ENCODE results near the gene PRELID3B.

Gene PRELID3B

DNA sequence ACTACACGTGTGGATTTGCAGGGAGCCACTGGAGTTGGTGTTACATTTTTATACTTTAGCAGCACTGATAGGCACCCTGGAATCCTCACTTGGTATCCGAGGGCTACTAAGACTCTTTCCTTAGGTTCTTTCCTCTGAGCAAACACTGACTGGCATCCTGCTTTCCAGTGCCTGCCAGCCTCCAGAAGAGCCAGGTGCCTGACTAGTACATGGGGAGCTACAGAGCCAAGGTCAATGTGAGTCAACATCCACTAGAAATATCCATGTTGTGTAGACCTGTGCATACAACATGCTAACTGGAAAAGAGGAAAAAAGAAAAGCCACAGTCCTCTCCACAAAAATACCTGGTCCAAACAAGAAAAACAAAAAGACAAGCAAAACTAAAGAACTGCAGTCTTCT lies 17.5 kb downstream of the PRELID3B start:
- peaks cover 2% of the 10 kb centered on the region for H3K79me2 ChIP-seq (ENCODE audit: control insufficient read depth, insufficient read depth, low read length)
- no peak overlapping the region for H3K27ac ChIP-seq (ENCODE audit: low read depth, low read length)
- peaks cover 7% of the 10 kb centered on the region for H3K79me1 ChIP-seq (ENCODE audit: low read length)
- WGBS (ENCODE audit: extremely low coverage, insufficient coverage, low lambda C conversion rate) = no CpG with 5 or more reads among the region's 2 CpGs
- H2BK120ac ChIP-seq (ENCODE audit: low read depth, low read length) = no peak overlapping the region
- no peak overlapping the region for H4K8ac ChIP-seq (ENCODE audit: low read depth, low read length)
- DNase-seq = no peak
- no peak overlapping the region for H3K9ac ChIP-seq (ENCODE audit: low read length)
- H2BK15ac ChIP-seq (replicated peaks; ENCODE audit: low read depth) = no peak overlapping the region
- H3K27me3 ChIP-seq (ENCODE audit: insufficient read depth, low read length, poor library complexity) = no peaks in the 10 kb centered on the region
- no peak overlapping the region for H3K4me3 ChIP-seq (ENCODE audit: low read length)
- H3K4ac ChIP-seq (ENCODE audit: low read depth, low read length) = no peak overlapping the region
- H4K5ac ChIP-seq (ENCODE audit: low read length) = no peak overlapping the region
- H3K4me2 ChIP-seq (ENCODE audit: low read length) = no peak overlapping the region
- H3K36me3 ChIP-seq (ENCODE audit: control insufficient read depth, insufficient read depth, low read length) = peaks cover 2% of the 10 kb centered on the region
- no peak overlapping the region for H3K18ac ChIP-seq (ENCODE audit: low read length)
- no peaks in the 10 kb centered on the region for H3K4me1 ChIP-seq (ENCODE audit: control insufficient read depth, low read depth, low read length)
- H3K56ac ChIP-seq (ENCODE audit: low read length) = no peak overlapping the region
- no peak overlapping the region for H3K23ac ChIP-seq (ENCODE audit: low read length)
- no peak overlapping the region for H2BK5ac ChIP-seq (ENCODE audit: low read length)
- H2AK5ac ChIP-seq (ENCODE audit: low read length) = no peak overlapping the region

DNA sequence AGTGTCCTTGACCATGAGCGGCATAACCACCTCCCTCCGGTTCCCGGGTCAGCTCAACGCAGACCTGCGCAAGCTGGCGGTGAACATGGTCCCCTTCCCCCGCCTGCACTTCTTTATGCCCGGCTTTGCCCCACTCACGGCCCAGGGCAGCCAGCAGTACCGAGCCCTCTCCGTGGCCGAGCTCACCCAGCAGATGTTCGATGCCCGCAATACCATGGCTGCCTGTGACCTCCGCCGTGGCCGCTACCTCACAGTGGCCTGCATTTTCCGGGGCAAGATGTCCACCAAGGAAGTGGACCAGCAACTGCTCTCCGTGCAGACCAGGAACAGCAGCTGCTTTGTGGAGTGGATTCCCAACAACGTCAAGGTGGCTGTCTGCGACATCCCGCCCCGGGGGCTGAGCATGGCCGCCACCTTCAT lies 18.5 kb downstream of the PRELID3B start:
- Histone ChIP-seq H2BK120ac (ENCODE audit: low read depth, low read length) (no peak overlapping the region), H3K4ac (ENCODE audit: low read depth, low read length) (no peak overlapping the region), H3K23ac (ENCODE audit: low read length) (no peak overlapping the region), H3K27me3 (ENCODE audit: insufficient read depth, low read length, poor library complexity) (no peaks in the 10 kb centered on the region), H3K56ac (ENCODE audit: low read length) (no peak overlapping the region), H2BK5ac (ENCODE audit: low read length) (no peak overlapping the region), H3K4me3 (ENCODE audit: low read length) (no peak overlapping the region), H3K36me3 (ENCODE audit: control insufficient read depth, insufficient read depth, low read length) (peaks cover 2% of the 10 kb centered on the region), H2AK5ac (ENCODE audit: low read length) (no peak overlapping the region), H4K5ac (ENCODE audit: low read length) (no peak overlapping the region), H3K4me2 (ENCODE audit: low read length) (no peak overlapping the region), H3K79me2 (ENCODE audit: control insufficient read depth, insufficient read depth, low read length) (peaks cover 2% of the 10 kb centered on the region), H3K18ac (ENCODE audit: low read length) (no peak overlapping the region), H4K8ac (ENCODE audit: low read depth, low read length) (no peak overlapping the region), H3K79me1 (ENCODE audit: low read length) (peaks cover 7% of the 10 kb centered on the region), H2BK15ac (replicated peaks; ENCODE audit: low read depth) (no peak overlapping the region), H3K9ac (ENCODE audit: low read length) (no peak overlapping the region), H3K4me1 (ENCODE audit: control insufficient read depth, low read depth, low read length) (no peaks in the 10 kb centered on the region), H3K27ac (ENCODE audit: low read depth, low read length) (no peak overlapping the region)
- WGBS (ENCODE audit: extremely low coverage, insufficient coverage, low lambda C conversion rate) = no CpG with 5 or more reads among the region's 24 CpGs
- no peak for DNase-seq

GRCh38 chr20:59023616-59024015 lies 19.0 kb downstream of the PRELID3B start:
- Histone ChIP-seq H3K79me1 (ENCODE audit: low read length) (peaks cover 7% of the 10 kb centered on the region), H3K79me2 (ENCODE audit: control insufficient read depth, insufficient read depth, low read length) (peaks cover 2% of the 10 kb centered on the region), H3K4me2 (ENCODE audit: low read length) (no peak overlapping the region), H2BK15ac (replicated peaks; ENCODE audit: low read depth) (no peak overlapping the region), H2BK120ac (ENCODE audit: low read depth, low read length) (no peak overlapping the region), H4K8ac (ENCODE audit: low read depth, low read length) (no peak overlapping the region), H3K27ac (ENCODE audit: low read depth, low read length) (no peak overlapping the region), H4K5ac (ENCODE audit: low read length) (no peak overlapping the region), H3K4ac (ENCODE audit: low read depth, low read length) (no peak overlapping the region), H3K56ac (ENCODE audit: low read length) (no peak overlapping the region), H3K36me3 (ENCODE audit: control insufficient read depth, insufficient read depth, low read length) (no peaks in the 10 kb centered on the region), H2AK5ac (ENCODE audit: low read length) (no peak overlapping the region), H3K27me3 (ENCODE audit: insufficient read depth, low read length, poor library complexity) (no peaks in the 10 kb centered on the region), H3K4me3 (ENCODE audit: low read length) (no peak overlapping the region), H2BK5ac (ENCODE audit: low read length) (no peak overlapping the region), H3K9ac (ENCODE audit: low read length) (no peak overlapping the region), H3K4me1 (ENCODE audit: control insufficient read depth, low read depth, low read length) (no peaks in the 10 kb centered on the region), H3K18ac (ENCODE audit: low read length) (no peak overlapping the region), H3K23ac (ENCODE audit: low read length) (no peak overlapping the region)
- no peak for DNase-seq
- no CpG with 5 or more reads among the region's 13 CpGs for WGBS (ENCODE audit: extremely low coverage, insufficient coverage, low lambda C conversion rate)

DNA sequence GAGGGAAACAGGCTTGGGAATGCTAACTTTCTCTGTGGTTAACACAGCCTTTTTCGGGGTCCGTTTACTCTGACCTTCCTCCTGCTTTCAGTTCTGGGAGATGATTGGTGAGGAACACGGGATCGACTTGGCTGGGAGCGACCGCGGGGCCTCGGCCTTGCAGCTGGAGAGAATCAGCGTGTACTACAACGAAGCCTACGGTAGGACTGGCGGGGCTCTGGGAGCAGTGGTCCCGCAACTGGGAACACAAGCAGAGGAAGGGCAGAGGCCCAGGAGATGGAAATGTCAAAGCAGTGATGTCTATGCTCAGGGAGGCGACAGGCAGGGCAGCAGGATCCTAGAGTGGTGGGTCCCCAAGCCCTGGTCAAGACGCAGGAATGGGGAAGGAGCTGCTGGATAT lies 19.8 kb downstream of the PRELID3B start:
- no peak overlapping the region for H3K4ac ChIP-seq (ENCODE audit: low read depth, low read length)
- no peak overlapping the region for H2AK5ac ChIP-seq (ENCODE audit: low read length)
- H2BK120ac ChIP-seq (ENCODE audit: low read depth, low read length) = no peak overlapping the region
- H2BK5ac ChIP-seq (ENCODE audit: low read length) = no peak overlapping the region
- peaks cover 2% of the 10 kb centered on the region for H3K79me2 ChIP-seq (ENCODE audit: control insufficient read depth, insufficient read depth, low read length)
- no peak overlapping the region for H3K18ac ChIP-seq (ENCODE audit: low read length)
- no peak overlapping the region for H2BK15ac ChIP-seq (replicated peaks; ENCODE audit: low read depth)
- H4K8ac ChIP-seq (ENCODE audit: low read depth, low read length) = no peak overlapping the region
- H3K4me3 ChIP-seq (ENCODE audit: low read length) = no peak overlapping the region
- H3K4me1 ChIP-seq (ENCODE audit: control insufficient read depth, low read depth, low read length) = no peaks in the 10 kb centered on the region
- no peaks in the 10 kb centered on the region for H3K27me3 ChIP-seq (ENCODE audit: insufficient read depth, low read length, poor library complexity)
- no peak overlapping the region for H3K9ac ChIP-seq (ENCODE audit: low read length)
- no peak overlapping the region for H4K5ac ChIP-seq (ENCODE audit: low read length)
- peaks cover 7% of the 10 kb centered on the region for H3K79me1 ChIP-seq (ENCODE audit: low read length)
- no CpG with 5 or more reads among the region's 15 CpGs for WGBS (ENCODE audit: extremely low coverage, insufficient coverage, low lambda C conversion rate)
- H3K27ac ChIP-seq (ENCODE audit: low read depth, low read length) = no peak overlapping the region
- H3K4me2 ChIP-seq (ENCODE audit: low read length) = no peak overlapping the region
- no peak overlapping the region for H3K56ac ChIP-seq (ENCODE audit: low read length)
- no peak for DNase-seq
- no peaks in the 10 kb centered on the region for H3K36me3 ChIP-seq (ENCODE audit: control insufficient read depth, insufficient read depth, low read length)
- no peak overlapping the region for H3K23ac ChIP-seq (ENCODE audit: low read length)

- Histone ChIP-seq H3K79me1 (ENCODE audit: low read length) (peaks cover 3% of the 10 kb centered on the region), H3K4ac (ENCODE audit: low read depth, low read length) (no peak overlapping the region), H2BK15ac (replicated peaks; ENCODE audit: low read depth) (no peak overlapping the region), H2AK5ac (ENCODE audit: low read length) (no peak overlapping the region), H4K5ac (ENCODE audit: low read length) (no peak overlapping the region), H3K4me3 (ENCODE audit: low read length) (no peak overlapping the region), H3K18ac (ENCODE audit: low read length) (no peak overlapping the region), H3K27me3 (ENCODE audit: insufficient read depth, low read length, poor library complexity) (no peaks in the 10 kb centered on the region), H3K23ac (ENCODE audit: low read length) (no peak overlapping the region), H4K8ac (ENCODE audit: low read depth, low read length) (no peak overlapping the region), H3K79me2 (ENCODE audit: control insufficient read depth, insufficient read depth, low read length) (no peaks in the 10 kb centered on the region), H3K27ac (ENCODE audit: low read depth, low read length) (no peak overlapping the region), H2BK120ac (ENCODE audit: low read depth, low read length) (no peak overlapping the region), H3K4me2 (ENCODE audit: low read length) (no peak overlapping the region), H3K9ac (ENCODE audit: low read length) (no peak overlapping the region), H3K36me3 (ENCODE audit: control insufficient read depth, insufficient read depth, low read length) (no peaks in the 10 kb centered on the region), H3K56ac (ENCODE audit: low read length) (no peak overlapping the region), H2BK5ac (ENCODE audit: low read length) (no peak overlapping the region), H3K4me1 (ENCODE audit: control insufficient read depth, low read depth, low read length) (no peaks in the 10 kb centered on the region)
- DNase-seq = peak; percentile 30
- WGBS (ENCODE audit: extremely low coverage, insufficient coverage, low lambda C conversion rate) = no CpG with 5 or more reads among the region's 5 CpGs
Measured at GRCh38 chr20:59020938-59021551, 21.5 kb downstream of the PRELID3B start.

- H3K36me3 ChIP-seq (ENCODE audit: control insufficient read depth, insufficient read depth, low read length) = no peaks in the 10 kb centered on the region
- H2BK120ac ChIP-seq (ENCODE audit: low read depth, low read length) = no peak within 1 kb of the TSS
- H2AK5ac ChIP-seq (ENCODE audit: low read length) = no peak within 1 kb of the TSS
- no peak within 1 kb of the TSS for H4K5ac ChIP-seq (ENCODE audit: low read length)
- H3K23ac ChIP-seq (ENCODE audit: low read length) = no peak within 1 kb of the TSS
- H3K4me1 ChIP-seq (ENCODE audit: control insufficient read depth, low read depth, low read length) = no peaks in the 10 kb centered on the region
- no peak within 1 kb of the TSS for H3K27ac ChIP-seq (ENCODE audit: low read depth, low read length)
- H4K8ac ChIP-seq (ENCODE audit: low read depth, low read length) = no peak within 1 kb of the TSS
- H3K18ac ChIP-seq (ENCODE audit: low read length) = no peak within 1 kb of the TSS
- no peak within 1 kb of the TSS for H2BK15ac ChIP-seq (replicated peaks; ENCODE audit: low read depth)
- no peaks in the 10 kb centered on the region for H3K27me3 ChIP-seq (ENCODE audit: insufficient read depth, low read length, poor library complexity)
- DNase-seq = no peak
- H3K4me2 ChIP-seq (ENCODE audit: low read length) = no peak within 1 kb of the TSS
- H3K79me2 ChIP-seq (ENCODE audit: control insufficient read depth, insufficient read depth, low read length) = no peaks in the 10 kb centered on the region
- no peaks in the 10 kb centered on the region for H3K79me1 ChIP-seq (ENCODE audit: low read length)
- no peak within 1 kb of the TSS for H2BK5ac ChIP-seq (ENCODE audit: low read length)
- WGBS (ENCODE audit: extremely low coverage, insufficient coverage, low lambda C conversion rate) = no CpG with 5 or more reads among the region's 5 CpGs
- no peak within 1 kb of the TSS for H3K56ac ChIP-seq (ENCODE audit: low read length)
- H3K4me3 ChIP-seq (ENCODE audit: low read length) = no peak within 1 kb of the TSS
- H3K4ac ChIP-seq (ENCODE audit: low read depth, low read length) = no peak within 1 kb of the TSS
- no peak within 1 kb of the TSS for H3K9ac ChIP-seq (ENCODE audit: low read length)
Measured at GRCh38 chr20:59019217-59019616, 23.4 kb downstream of the PRELID3B start, which contains the start of gene TUBB1. Gene TUBB1 (plus strand): TSS chr20:59019429. CDS start chr20:59019523, 94 bp downstream.

All from mesendoderm (in vitro differentiated cells).